Panc1 (cell line): ENCODE results near the gene SLC2A6.

Experiments used
- POLR2AphosphoS5 ChIP-seq: IDR thresholded peaks from 2 replicates; pipeline ENCODE4 v1.6.1; 2012; ENCODE audit warnings: mild to moderate bottlenecking, low read depth, low read length, moderate library complexity
- TF ChIP-seq, protein P1 (sequence below): fragments of 450-650 bp; IDR thresholded peaks from 2 replicates; pipeline ENCODE4 v1.5.1; 2017; ENCODE audit warnings: mild to moderate bottlenecking

DNA sequence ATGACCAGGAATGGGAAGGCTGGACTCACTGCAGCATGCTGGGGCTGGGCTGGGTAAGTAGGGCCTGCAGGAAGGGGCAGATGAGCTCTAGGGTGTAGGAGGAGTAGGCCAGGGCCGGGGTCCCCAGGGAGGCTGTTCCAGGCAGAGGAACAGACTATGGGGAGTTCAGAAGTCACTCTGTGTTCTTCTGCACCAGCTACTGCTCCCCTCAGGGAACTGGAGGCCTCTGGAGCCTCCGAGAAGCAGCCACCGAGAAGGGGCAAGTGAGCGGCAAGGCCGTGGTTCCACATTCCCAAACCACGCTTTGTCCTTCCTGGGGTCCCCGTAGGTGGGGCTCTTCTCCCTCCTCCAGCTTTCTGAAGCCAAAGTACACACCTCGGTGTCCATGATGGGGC, 8.4 kb upstream of the SLC2A6 start:
- TF ChIP-seq, protein P1, sequence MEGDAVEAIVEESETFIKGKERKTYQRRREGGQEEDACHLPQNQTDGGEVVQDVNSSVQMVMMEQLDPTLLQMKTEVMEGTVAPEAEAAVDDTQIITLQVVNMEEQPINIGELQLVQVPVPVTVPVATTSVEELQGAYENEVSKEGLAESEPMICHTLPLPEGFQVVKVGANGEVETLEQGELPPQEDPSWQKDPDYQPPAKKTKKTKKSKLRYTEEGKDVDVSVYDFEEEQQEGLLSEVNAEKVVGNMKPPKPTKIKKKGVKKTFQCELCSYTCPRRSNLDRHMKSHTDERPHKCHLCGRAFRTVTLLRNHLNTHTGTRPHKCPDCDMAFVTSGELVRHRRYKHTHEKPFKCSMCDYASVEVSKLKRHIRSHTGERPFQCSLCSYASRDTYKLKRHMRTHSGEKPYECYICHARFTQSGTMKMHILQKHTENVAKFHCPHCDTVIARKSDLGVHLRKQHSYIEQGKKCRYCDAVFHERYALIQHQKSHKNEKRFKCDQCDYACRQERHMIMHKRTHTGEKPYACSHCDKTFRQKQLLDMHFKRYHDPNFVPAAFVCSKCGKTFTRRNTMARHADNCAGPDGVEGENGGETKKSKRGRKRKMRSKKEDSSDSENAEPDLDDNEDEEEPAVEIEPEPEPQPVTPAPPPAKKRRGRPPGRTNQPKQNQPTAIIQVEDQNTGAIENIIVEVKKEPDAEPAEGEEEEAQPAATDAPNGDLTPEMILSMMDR: no peak
- no peak for TF ChIP-seq POLR2AphosphoS5
